Left lung (tissue), 10 donors: Measurements from ENCODE around the gene TUBGCP6. TPM values are rescaled to one million over a fixed set of nuclear protein-coding genes. Genes with fewer than 3 reads are reported as not detected.
A peak's percentile ranks its signal among the peaks of the same experiment; 100 is the strongest.

Experiments
- ATAC-seq: fragments of 200-7000 bp; cut with Tn5 transposase; one replicate; pipeline ENCODE4 v1.9.1; 2020; ENCODE audit warnings: moderate library complexity
- DNase-seq, 4 donors: peaks; one replicate each; pipeline ENCODE4 v3.0.0-alpha.2; 2013 to 2020
- H3K27ac ChIP-seq, 2 donors: fragments of 200-600 bp; sonication (generic) in 1 of 2; one replicate each; pipeline versions ENCODE4 v1.5.0 to v1.8.0; 2020 to 2021
- H3K27me3 ChIP-seq, 2 donors: fragments of 200-600 bp; sonication (generic) in 1 of 2; one replicate each; pipeline versions ENCODE4 v1.5.0 to v1.8.0; 2020 to 2021
- H3K36me3 ChIP-seq, 2 donors: fragments of 200-600 bp; sonication (generic) in 1 of 2; one replicate each; pipeline versions ENCODE4 v1.5.0 to v1.8.0; 2020 to 2021
- H3K4me1 ChIP-seq, 2 donors: fragments of 200-600 bp; one replicate each; pipeline ENCODE4 v1.8.0; 2021
- H3K4me3 ChIP-seq, 2 donors: fragments of 200-600 bp; sonication (generic) in 1 of 2; one replicate each; pipeline versions ENCODE4 v1.5.0 to v1.8.0; 2020 to 2021; ENCODE audit warnings: mild to moderate bottlenecking in 1 of 2
- H3K9me3 ChIP-seq, 2 donors: fragments of 200-600 bp; sonication (generic) in 1 of 2; one replicate each; pipeline versions ENCODE4 v1.5.0 to v1.8.0; 2020 to 2021
- intact Hi-C, 2 donors: fragments of 100-400 bp; cut with DNase I; formaldehyde crosslinking; loops; one replicate each; pipeline versions ENCODE4 v1.11.2 to v1.14.2; 2022
- polyA plus RNA-seq, 6 donors: library from polyadenylated mRNA; unstranded; fragments of 120-200 nt; gene quantifications; one replicate each; pipeline ENCODE4 v1.2.1, GENCODE V29; 2013; ENCODE audit not compliant: insufficient read length in 6 of 6
- total RNA-seq, 2 donors: library from RNA; stranded (reverse); fragmentation: NEBNext Ultra II Directional; extraction: Animal tissue kit (Norgen Biotek cat#: 25700); gene quantifications; one replicate each; pipeline ENCODE4 v1.2.1, GENCODE V29; 2021
- TF ChIP-seq, protein P1 (sequence below), 2 donors: fragments of 200-600 bp; sonication (generic) in 1 of 2; IDR thresholded peaks; one replicate each; pipeline versions ENCODE4 v1.5.0 to v1.8.0; 2021; ENCODE audit warnings: antibody characterized with exemption in 2 of 2
- donor health status: DM: no; HTN: yes; CAD: no.
- donor health status: DM: no; HTN: no; CAD: no.

TUBGCP6 gene
- total and polyA plus RNA-seq, 8 donors = 37.2 to 50.1 (median 42.7) TPM

DNA sequence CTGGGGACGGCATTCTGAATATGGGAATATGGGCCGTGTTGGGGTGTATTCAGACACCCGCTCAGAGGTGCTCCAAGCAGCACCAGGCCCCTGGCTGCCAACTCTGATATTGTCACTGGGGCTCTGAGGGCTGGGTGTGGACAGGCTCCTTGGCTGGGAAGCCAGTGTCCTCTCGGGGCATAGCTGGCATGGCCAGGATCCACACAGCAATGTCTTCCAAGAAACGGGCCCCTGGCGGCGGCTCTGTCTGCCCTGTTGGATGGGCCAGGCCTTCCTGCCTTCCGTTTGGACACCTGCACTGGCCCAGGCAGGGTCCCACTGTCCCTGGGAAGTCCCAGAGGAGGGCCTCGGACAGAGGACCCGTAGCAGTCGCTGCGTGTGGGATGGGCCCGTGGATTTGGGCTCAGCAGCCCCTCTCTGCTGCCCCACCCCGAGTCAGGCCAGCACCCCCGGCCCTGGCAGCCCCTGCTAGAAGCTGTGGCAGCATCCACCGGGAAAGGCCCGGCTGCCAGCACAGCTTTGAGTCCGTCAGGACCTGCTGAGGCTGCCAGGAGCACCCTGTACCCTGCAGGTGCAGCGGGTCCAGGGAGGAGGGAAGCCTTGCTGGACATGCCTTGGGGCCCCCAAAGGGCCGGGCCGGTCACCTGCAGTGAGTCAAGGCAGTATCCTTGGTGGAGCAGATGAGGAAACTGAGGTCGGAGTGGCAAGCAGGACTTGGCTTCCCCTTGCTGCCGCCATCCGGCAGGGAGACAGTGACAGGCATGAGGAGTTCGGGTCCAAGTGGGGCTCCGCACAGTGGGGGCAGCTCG is 70.2 kb downstream of the TUBGCP6 start:
- no peak for ATAC-seq
- intact Hi-C loops = no loop called here
- no peaks in the 10 kb centered on the region for H3K36me3 ChIP-seq
- DNase-seq = peak in 1 of 4 donors; percentile 73
- H3K4me1 ChIP-seq = peaks cover 0 to 17% of the 10 kb centered on the region in 2 donors
- H3K27me3 ChIP-seq = peaks cover 12 to 61% of the 10 kb centered on the region in 2 donors
- no peaks in the 10 kb centered on the region for H3K9me3 ChIP-seq
- H3K27ac ChIP-seq = no peak overlapping the region
- TF ChIP-seq, protein P1, sequence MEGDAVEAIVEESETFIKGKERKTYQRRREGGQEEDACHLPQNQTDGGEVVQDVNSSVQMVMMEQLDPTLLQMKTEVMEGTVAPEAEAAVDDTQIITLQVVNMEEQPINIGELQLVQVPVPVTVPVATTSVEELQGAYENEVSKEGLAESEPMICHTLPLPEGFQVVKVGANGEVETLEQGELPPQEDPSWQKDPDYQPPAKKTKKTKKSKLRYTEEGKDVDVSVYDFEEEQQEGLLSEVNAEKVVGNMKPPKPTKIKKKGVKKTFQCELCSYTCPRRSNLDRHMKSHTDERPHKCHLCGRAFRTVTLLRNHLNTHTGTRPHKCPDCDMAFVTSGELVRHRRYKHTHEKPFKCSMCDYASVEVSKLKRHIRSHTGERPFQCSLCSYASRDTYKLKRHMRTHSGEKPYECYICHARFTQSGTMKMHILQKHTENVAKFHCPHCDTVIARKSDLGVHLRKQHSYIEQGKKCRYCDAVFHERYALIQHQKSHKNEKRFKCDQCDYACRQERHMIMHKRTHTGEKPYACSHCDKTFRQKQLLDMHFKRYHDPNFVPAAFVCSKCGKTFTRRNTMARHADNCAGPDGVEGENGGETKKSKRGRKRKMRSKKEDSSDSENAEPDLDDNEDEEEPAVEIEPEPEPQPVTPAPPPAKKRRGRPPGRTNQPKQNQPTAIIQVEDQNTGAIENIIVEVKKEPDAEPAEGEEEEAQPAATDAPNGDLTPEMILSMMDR (IDR thresholded peaks at IDR 0.05) = no peak
- H3K4me3 ChIP-seq = no peak overlapping the region

DNA sequence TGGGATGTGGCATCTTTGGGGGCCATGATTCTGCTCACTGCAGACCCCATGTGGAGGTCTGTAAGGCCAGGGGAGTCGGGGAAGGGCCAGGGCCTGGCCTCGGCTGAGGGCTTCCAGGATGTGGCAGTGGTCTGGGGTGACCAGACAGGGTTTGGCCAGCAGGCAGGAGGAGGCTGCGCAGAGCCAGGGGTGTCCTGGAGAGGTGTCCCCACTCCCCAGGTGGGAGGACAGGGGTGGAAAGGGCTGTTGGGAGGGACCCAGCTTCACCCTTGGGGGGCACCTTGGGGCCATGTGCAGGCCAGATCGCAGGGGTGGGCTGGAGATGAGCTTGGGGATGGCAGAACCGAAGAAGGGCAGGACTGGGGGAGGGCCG is 70.9 kb downstream of the TUBGCP6 start:
- H3K27me3 ChIP-seq = peaks cover 18 to 62% of the 10 kb centered on the region in 2 donors

DNA sequence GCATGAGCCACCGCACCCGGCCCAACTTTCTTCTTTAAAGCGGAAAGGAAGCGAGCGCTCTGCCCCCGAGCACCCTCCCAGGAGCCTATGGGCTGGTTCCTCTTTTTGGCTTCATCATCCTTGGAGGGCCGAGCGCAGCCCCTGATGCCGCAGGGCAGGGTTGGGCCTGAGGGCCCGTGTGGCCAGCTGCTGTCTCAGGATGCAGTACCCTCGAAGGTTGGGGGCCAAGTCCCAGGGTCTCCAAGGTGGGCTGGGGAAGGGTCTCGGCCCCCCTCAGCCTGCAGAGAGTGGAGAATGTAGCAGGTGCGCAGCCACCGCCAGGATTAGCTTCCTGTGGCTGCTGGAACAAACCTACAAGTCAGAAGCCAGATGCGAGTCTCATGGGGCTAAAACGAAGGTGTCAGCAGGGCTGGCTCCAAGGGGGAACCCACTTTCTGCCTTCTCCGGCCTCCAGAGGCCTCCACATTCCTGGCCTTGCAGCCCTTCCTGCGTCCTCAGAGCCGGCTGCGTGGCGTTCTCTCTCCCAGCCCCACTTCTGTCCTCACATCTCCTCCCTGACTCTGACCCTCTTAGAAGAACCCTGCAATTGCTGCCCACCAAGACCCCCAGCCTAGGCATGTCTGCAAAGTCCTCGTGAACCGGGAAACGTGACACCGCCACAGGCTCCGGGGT is 71.4 kb downstream of the TUBGCP6 start:
- ATAC-seq (peak; percentile 22), DNase-seq (peak in 1 of 4 donors; percentile 87)
- intact Hi-C loops = no loop called here
- no peak overlapping the region for H3K27ac ChIP-seq
- peaks cover 0 to 21% of the 10 kb centered on the region in 2 donors for H3K4me1 ChIP-seq
- TF ChIP-seq, protein P1 (IDR thresholded peaks at IDR 0.05) = no peak
- no peak overlapping the region for H3K4me3 ChIP-seq
- peaks cover 18 to 60% of the 10 kb centered on the region in 2 donors for H3K27me3 ChIP-seq
- no peaks in the 10 kb centered on the region for H3K9me3 ChIP-seq
- no peaks in the 10 kb centered on the region for H3K36me3 ChIP-seq

More for the DNA sequence above, 70.9 kb downstream of the TUBGCP6 start:
- Histone ChIP-seq H3K36me3 (no peaks in the 10 kb centered on the region), H3K9me3 (no peaks in the 10 kb centered on the region), H3K4me3 (no peak overlapping the region), H3K4me1 (peaks cover 0 to 21% of the 10 kb centered on the region in 2 donors), H3K27ac (no peak overlapping the region)
- TF ChIP-seq, protein P1 (IDR thresholded peaks at IDR 0.05) = no peak
- peak in 1 of 4 donors; percentile 60 for DNase-seq
- intact Hi-C loops = no loop called here
- no peak for ATAC-seq

DNA sequence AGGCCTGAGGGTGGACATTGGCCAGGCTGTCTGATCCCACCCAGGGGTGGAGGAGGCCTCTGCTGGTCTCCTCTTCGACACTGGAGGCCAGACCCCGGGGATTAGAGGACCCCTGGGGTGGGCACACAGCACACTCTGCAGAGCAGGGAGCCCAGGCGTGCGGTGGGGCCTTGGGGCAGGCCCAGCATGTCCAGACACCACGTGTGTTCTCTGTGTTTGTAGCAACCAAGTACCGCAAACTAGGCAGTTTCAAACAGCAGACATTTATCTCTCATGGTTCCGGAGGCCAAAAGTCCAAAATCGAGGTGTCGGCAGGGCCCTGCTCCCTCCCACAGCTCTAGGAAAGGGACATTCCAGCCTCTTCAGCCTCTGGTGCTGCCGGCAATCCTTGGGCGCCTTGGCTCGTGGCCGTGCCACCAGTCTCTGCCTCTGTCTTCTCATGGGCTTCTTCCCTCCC is 72.8 kb downstream of the TUBGCP6 start:
- Histone ChIP-seq H3K4me1 (peaks cover 0 to 21% of the 10 kb centered on the region in 2 donors), H3K27ac (no peak overlapping the region), H3K36me3 (no peaks in the 10 kb centered on the region), H3K9me3 (no peaks in the 10 kb centered on the region), H3K4me3 (no peak overlapping the region), H3K27me3 (peaks cover 18 to 53% of the 10 kb centered on the region in 2 donors)
- intact Hi-C loops = no loop called here
- ATAC-seq (no peak), DNase-seq (peak in 2 of 4 donors; percentile 24 to 69)
- TF ChIP-seq, protein P1 (IDR thresholded peaks at IDR 0.05) = no peak
